SK-N-MC (cell line): Measurements from ENCODE around the gene NR3C1.

Experiments used
- DNase-seq: peaks from one replicate; pipeline ENCODE4 v3.0.0-alpha.2; 2011; ENCODE audit warnings: low read depth, low spot score
- H3K27ac ChIP-seq: fragments of 200-600 bp; sonication (generic); 2 replicates; pipeline ENCODE4 v1.5.1; 2016; ENCODE audit warnings: mixed run types
- H3K36me3 ChIP-seq: fragments of 200-600 bp; sonication (generic); 2 replicates; pipeline ENCODE4 v1.6.1; 2017; ENCODE audit warnings: antibody characterized with exemption, low read length, mixed read lengths; ENCODE audit not compliant: insufficient read depth
- H3K4me3 ChIP-seq: fragments of 200-600 bp; sonication (generic); 2 replicates; pipeline ENCODE4 v1.5.1; 2016
- H3K9ac ChIP-seq: fragments of 200-600 bp; sonication (generic); 2 replicates; pipeline ENCODE4 v1.8.0; 2017; ENCODE audit warnings: mixed run types, mixed read lengths; ENCODE audit not compliant: insufficient read length
- H3K9me3 ChIP-seq: fragments of 200-600 bp; sonication (generic); 2 replicates; pipeline ENCODE4 v1.6.1; 2017; ENCODE audit warnings: low read depth, mild to moderate bottlenecking, antibody characterized with exemption, low read length, moderate library complexity, mixed read lengths
- EZH2 ChIP-seq: fragments of 200-600 bp; sonication (generic); IDR thresholded peaks from one replicate; pipeline ENCODE4 v1.6.1; 2017; ENCODE audit warnings: antibody characterized with exemption
- FOXP2 ChIP-seq: optimal IDR thresholded peaks from 2 replicates; pipeline ENCODE3; 2011; ENCODE audit warnings: mild to moderate bottlenecking, moderate library complexity; ENCODE audit not compliant: insufficient read depth; ENCODE audit errors: extremely low read length, control extremely low read depth
- POLR2AphosphoS5 ChIP-seq: IDR thresholded peaks from 2 replicates; pipeline ENCODE4 v1.6.1; 2012; ENCODE audit warnings: mild to moderate bottlenecking, low read depth, low read length, borderline replicate concordance

NR3C1 gene

DNA sequence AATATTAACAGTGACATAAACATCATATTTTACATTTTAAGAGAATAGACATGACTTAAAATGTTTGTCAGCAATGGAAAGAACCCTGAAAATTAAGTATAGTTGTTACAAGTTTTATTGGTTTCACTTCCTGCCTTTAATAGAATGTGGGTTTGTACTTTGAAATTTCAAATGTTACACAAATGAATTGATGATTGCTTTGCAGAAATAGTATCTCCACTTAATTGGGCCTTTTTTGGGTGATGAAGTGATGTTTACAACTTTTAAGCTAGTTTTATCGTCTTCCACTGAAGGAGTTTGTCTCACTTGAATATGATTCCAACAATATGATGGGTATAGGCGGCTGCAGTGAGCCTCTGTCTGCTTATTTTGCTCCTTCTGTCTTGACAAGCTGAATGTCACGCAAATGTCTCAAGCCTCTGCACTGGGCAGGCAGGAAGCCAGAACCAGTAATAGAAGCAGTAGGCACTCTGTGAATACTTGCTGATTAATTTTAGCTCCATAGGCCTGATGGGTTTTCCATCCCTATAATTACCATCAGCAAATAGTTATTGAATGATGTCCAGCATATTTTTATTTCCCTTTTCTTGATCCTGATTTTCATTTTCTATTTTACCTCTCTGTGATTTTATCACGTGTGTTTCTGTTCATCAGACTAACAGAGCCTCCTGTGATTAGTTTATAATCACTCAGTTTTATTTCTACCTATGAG, 10.6 kb upstream of the NR3C1 start:
- Histone ChIP-seq H3K9me3 (no peaks in the 10 kb centered on the region), H3K9ac (no peak overlapping the region), H3K27ac (no peak overlapping the region), H3K36me3 (no peaks in the 10 kb centered on the region), H3K4me3 (no peak overlapping the region)
- no peak for DNase-seq
- TF ChIP-seq EZH2 = no peak
- TF ChIP-seq FOXP2 = no peak
- no peak for TF ChIP-seq POLR2AphosphoS5

- no peaks in the 10 kb centered on the region for H3K36me3 ChIP-seq
Measured at GRCh38 chr5:143412661-143413342, 9.3 kb upstream of the NR3C1 start.

GRCh38 chr5:143409926-143410325, 6.4 kb upstream of the NR3C1 start:
- no peak overlapping the region for H3K9ac ChIP-seq
- no peaks in the 10 kb centered on the region for H3K36me3 ChIP-seq
- H3K4me3 ChIP-seq = no peak overlapping the region
- no peaks in the 10 kb centered on the region for H3K9me3 ChIP-seq
- no peak overlapping the region for H3K27ac ChIP-seq
- TF ChIP-seq POLR2AphosphoS5 (no peak), FOXP2 (no peak), EZH2 (no peak)
- DNase-seq = no peak

More at GRCh38 chr5:143412661-143413342, 9.3 kb upstream of the NR3C1 start:
- Histone ChIP-seq H3K27ac (no peak overlapping the region), H3K9me3 (no peaks in the 10 kb centered on the region), H3K9ac (no peak overlapping the region), H3K4me3 (no peak overlapping the region)
- TF ChIP-seq EZH2 (no peak), POLR2AphosphoS5 (no peak), FOXP2 (no peak)
- DNase-seq = no peak

DNA sequence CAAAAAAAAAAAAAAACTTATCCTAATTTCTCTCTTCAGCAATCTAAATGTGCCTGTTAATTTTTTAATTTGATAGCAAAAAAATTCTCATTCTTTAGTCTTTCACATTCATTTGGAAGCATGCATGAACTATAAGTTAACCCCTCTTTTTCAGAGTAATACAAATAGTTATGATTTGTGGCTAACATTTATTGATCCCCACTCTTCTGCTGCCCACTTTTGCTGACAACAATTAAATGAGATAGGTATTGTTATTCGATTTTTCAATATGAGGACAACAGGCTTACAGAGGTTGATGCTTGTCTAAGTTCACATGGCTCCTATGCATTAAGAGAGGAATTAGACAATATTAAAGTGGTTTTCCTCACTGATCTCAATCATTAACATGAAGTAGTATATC, 2.9 kb upstream of the NR3C1 start:
- Histone ChIP-seq H3K4me3 (no peak overlapping the region), H3K27ac (no peak overlapping the region)

GRCh38 chr5:143405849-143406098, 2.3 kb upstream of the NR3C1 start:
- no peaks in the 10 kb centered on the region for H3K9me3 ChIP-seq
- H3K4me3 ChIP-seq = peak overlapping the region; percentile 97
- DNase-seq = no peak
- peak overlapping the region; percentile 98 for H3K27ac ChIP-seq
- TF ChIP-seq POLR2AphosphoS5 (no peak), EZH2 (no peak), FOXP2 (no peak)
- H3K9ac ChIP-seq = peak overlapping the region; percentile 85
- H3K36me3 ChIP-seq = no peaks in the 10 kb centered on the region

More for the DNA sequence above, 2.9 kb upstream of the NR3C1 start:
- H3K36me3 ChIP-seq = no peaks in the 10 kb centered on the region
- H3K9me3 ChIP-seq = no peaks in the 10 kb centered on the region
- no peak for DNase-seq
- no peak for TF ChIP-seq EZH2
- no peak for TF ChIP-seq POLR2AphosphoS5
- no peak for TF ChIP-seq FOXP2
- no peak overlapping the region for H3K9ac ChIP-seq

DNA sequence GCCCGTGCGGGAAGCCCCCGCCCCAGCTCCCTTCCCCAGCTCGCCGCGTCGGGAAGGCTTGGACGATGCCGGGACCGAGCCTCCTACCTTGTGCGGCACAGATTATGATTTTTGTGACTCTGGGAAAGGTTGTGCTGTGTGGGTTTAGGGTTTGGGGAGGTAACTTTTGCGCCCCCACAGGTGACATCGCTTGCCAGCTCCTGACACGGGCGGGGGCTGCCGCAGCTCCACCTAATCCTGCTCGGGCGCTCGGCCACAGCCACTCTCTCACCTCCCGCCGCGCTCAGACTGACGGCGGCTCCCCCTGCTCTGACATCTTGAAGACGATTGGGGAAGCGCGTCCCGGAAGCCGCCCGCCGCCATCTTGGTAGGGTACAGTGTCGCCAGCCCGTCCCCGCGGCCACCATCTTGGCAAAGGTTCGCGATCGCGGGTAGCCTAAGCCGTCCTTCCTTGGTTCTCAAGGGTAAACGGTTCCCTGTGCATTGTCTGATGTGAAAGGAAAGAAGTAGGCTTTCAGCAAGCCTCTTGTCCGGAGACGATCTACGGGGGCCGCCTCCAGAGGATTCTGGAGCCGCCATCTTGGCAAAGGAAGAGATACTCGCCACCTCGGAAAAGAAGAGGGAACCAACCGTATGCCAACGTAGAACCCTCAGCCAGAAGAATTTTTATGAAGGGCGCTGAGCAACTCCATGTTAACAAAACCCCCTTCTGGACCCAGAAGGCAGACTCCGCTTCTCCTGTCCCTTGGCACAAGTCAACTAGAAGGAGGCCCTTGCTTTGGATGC, 1.8 kb upstream of the NR3C1 start:
- Histone ChIP-seq H3K27ac (peak overlapping the region; percentile 98), H3K9ac (peak overlapping the region; percentile 85), H3K9me3 (no peaks in the 10 kb centered on the region), H3K36me3 (peaks cover 3% of the 10 kb centered on the region), H3K4me3 (peak overlapping the region; percentile 97)
- TF ChIP-seq POLR2AphosphoS5 = peak; percentile 37; the same call in 1 of the 2 replicates
- TF ChIP-seq FOXP2 = no peak
- TF ChIP-seq EZH2 = no peak
- DNase-seq = no peak

DNA sequence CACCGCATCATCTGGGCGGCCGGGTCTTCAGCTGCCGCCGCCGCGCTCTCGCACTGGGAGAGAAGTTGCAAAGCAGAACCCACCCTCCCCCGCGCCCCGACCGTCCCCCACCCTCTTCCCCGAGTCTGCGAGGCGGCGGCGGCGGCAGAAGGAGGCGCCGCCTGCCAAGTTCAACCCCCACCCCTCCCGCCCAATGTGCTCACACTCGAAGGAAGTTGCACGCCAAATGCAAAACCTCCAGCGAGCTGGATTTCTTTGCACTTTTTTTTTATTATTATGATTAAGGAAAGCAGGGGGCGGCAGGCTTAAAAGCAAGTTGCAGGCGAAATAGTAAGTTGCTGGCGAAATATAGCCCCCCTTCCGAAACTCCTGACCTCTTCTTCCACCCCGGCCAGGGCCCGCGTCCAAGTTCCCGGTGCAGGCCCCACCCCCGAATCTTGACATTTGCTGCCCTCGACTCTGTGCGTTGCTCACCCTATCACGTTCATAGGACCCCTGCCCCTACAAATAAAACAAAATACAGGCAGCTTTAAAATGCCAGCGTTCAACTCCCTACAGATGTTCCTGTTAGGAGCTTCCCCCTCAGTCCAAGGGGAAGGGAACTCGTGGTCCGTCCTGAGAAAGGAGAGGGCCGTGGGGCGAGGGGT, 1.1 kb upstream of the NR3C1 start:
- peaks cover 8% of the 10 kb centered on the region for H3K36me3 ChIP-seq
- TF ChIP-seq FOXP2 (no peak), POLR2AphosphoS5 (no peak), EZH2 (no peak)
- H3K9me3 ChIP-seq = no peaks in the 10 kb centered on the region
- H3K9ac ChIP-seq = peak overlapping the region; percentile 85
- peak overlapping the region; percentile 97 for H3K4me3 ChIP-seq
- no peak for DNase-seq
- peak overlapping the region; percentile 98 for H3K27ac ChIP-seq

- H3K9me3 ChIP-seq = no peaks in the 10 kb centered on the region
- no peak overlapping the region for H3K27ac ChIP-seq
- no peak for DNase-seq
- H3K36me3 ChIP-seq = peaks cover 8% of the 10 kb centered on the region
- peak overlapping the region; percentile 97 for H3K4me3 ChIP-seq
- TF ChIP-seq POLR2AphosphoS5 (no peak), EZH2 (no peak), FOXP2 (no peak)
- H3K9ac ChIP-seq = peak overlapping the region; percentile 82
Measured at GRCh38 chr5:143403334-143403592, 223 bp downstream of the NR3C1 start.
